PC-9 (cell line): ENCODE data around the gene BMI1. TPM values are rescaled to one million over a fixed set of nuclear protein-coding genes. Genes with fewer than 3 reads are reported as not detected.

Experiments used
- BruUV-seq: library from RNA; stranded (reverse); fragments of 400-500 nt; replicated peaks from 2 replicates; lab custom pipeline; 2021; lab: Mats Ljungman, UMichigan
- CTCF ChIA-PET: fragments of 300-600 bp; sonication (Branson Sonifier 250); formaldehyde crosslinking; loops from one replicate; lab custom pipeline; 2022; ENCODE audit warnings: antibody characterized with exemption; lab: Charles Lee
- POLR2A ChIA-PET: fragments of 300-600 bp; sonication (Branson Sonifier 250); formaldehyde crosslinking; loops from one replicate; lab custom pipeline; 2022; ENCODE audit warnings: antibody characterized with exemption; ENCODE audit not compliant: unreplicated experiment; lab: Charles Lee
- DNase-seq, 2 experiments: peaks; one replicate each; pipeline versions ENCODE4 v3.0.0 to v3.0.0-alpha.2; 2015 to 2022; ENCODE audit warnings: mixed read lengths in 1 of 2
- H2AFZ ChIP-seq: fragments of 200-600 bp; sonication (generic); 2 replicates; pipeline ENCODE4 v1.8.1; 2017; ENCODE audit warnings: antibody characterized with exemption
- H3F3A ChIP-seq: fragments of 200-600 bp; sonication (generic); 2 replicates; pipeline ENCODE4 v1.8.1; 2017; ENCODE audit warnings: antibody characterized with exemption, mild to moderate bottlenecking, low read depth; ENCODE audit not compliant: insufficient read depth
- H3K27ac ChIP-seq: fragments of 200-600 bp; sonication (generic); 2 replicates; pipeline ENCODE4 v1.6.1; 2016; ENCODE audit warnings: mixed run types
- H3K27me3 ChIP-seq: fragments of 200-600 bp; sonication (generic); 2 replicates; pipeline ENCODE4 v1.6.1; 2016; ENCODE audit warnings: low read depth, mixed run types; ENCODE audit not compliant: insufficient read depth
- H3K36me3 ChIP-seq: fragments of 200-600 bp; sonication (generic); 2 replicates; pipeline ENCODE4 v1.6.1; 2016; ENCODE audit warnings: low read depth, mixed run types
- H3K4me1 ChIP-seq: fragments of 200-600 bp; sonication (generic); replicated peaks from 2 replicates; pipeline ENCODE4 v1.6.1; 2016; ENCODE audit warnings: mixed run types; ENCODE audit not compliant: insufficient read depth
- H3K4me2 ChIP-seq: fragments of 200-600 bp; sonication (generic); 2 replicates; pipeline ENCODE4 v1.6.1; 2017; ENCODE audit warnings: mixed run types
- H3K4me3 ChIP-seq: fragments of 200-600 bp; sonication (generic); 2 replicates; pipeline ENCODE4 v1.6.1; 2016; ENCODE audit warnings: mixed run types
- H3K79me2 ChIP-seq: fragments of 200-600 bp; sonication (generic); 2 replicates; pipeline ENCODE4 v1.6.1; 2017; ENCODE audit warnings: low read depth, mixed run types
- H3K9me2 ChIP-seq: fragments of 200-600 bp; sonication (generic); 2 replicates; pipeline ENCODE4 v1.8.1; 2017; ENCODE audit warnings: mild to moderate bottlenecking; ENCODE audit not compliant: insufficient read depth
- H3K9me3 ChIP-seq: fragments of 200-600 bp; sonication (generic); 2 replicates; pipeline ENCODE4 v1.8.1; 2016; ENCODE audit warnings: low read depth; ENCODE audit not compliant: insufficient read depth
- H4K20me1 ChIP-seq: fragments of 200-600 bp; sonication (generic); 2 replicates; pipeline ENCODE4 v1.8.1; 2017; ENCODE audit not compliant: insufficient read depth
- CTCF ChIP-seq: fragments of 200-600 bp; sonication (generic); conservative IDR thresholded peaks from 2 replicates; pipeline ENCODE4 v1.6.1; 2017; ENCODE audit warnings: mixed run types, antibody characterized with exemption, mild to moderate bottlenecking, moderate library complexity
- EZH2 ChIP-seq: fragments of 200-600 bp; sonication (generic); IDR thresholded peaks from 2 replicates; pipeline ENCODE4 v1.8.0; 2017; ENCODE audit warnings: antibody characterized with exemption, low read depth
- intact Hi-C: fragments of 100-400 bp; cut with micrococcal nuclease; formaldehyde crosslinking; loops from one replicate; pipeline ENCODE4 v1.10.0; 2022; ENCODE audit not compliant: unreplicated experiment
- total RNA-seq: library from RNA; stranded (reverse); gene quantifications from 2 replicates; pipeline ENCODE4 v1.2.3, GENCODE V29; 2021

BMI1 gene
- total RNA-seq, 1 experiment from 2014 or later, result 48.4 TPM

- H3K4me1 ChIP-seq, result peaks cover 6% of the 10 kb centered on the region; the same call in 1 of the 2 replicates
- H3K27ac ChIP-seq, result no peak overlapping the region
- H2AFZ ChIP-seq, result no peak overlapping the region
- H3K79me2 ChIP-seq, result no peaks in the 10 kb centered on the region
- BruUV-seq, result no TSS peak
- H3K4me3 ChIP-seq, result no peak overlapping the region
- no peaks in the 10 kb centered on the region for H3K27me3 ChIP-seq
- no peak for TF ChIP-seq EZH2
- TF ChIP-seq CTCF, result no peak
- H3K9me3 ChIP-seq, result no peaks in the 10 kb centered on the region
- ChIA-PET POLR2A (no interaction called here), CTCF (no interaction called here)
- no peaks in the 10 kb centered on the region for H3K9me2 ChIP-seq
- no peak for DNase-seq
- no peaks in the 10 kb centered on the region for H4K20me1 ChIP-seq
- intact Hi-C loops, result loop anchor here (5.0 kb wide), 1 partner anchor 159 kb away; no protein-coding TSS in a partner anchor
- H3K36me3 ChIP-seq, result no peaks in the 10 kb centered on the region
- H3K4me2 ChIP-seq, result no peak overlapping the region
- H3F3A ChIP-seq, result no peaks in the 10 kb centered on the region
Observed at GRCh38 chr10:22343731-22344130, 22.8 kb downstream of the BMI1 start.

GRCh38 chr10:22344249-22344648 lies 23.4 kb downstream of the BMI1 start:
- Histone ChIP-seq H2AFZ (no peak overlapping the region), H3K4me1 (peaks cover 6% of the 10 kb centered on the region; the same call in 1 of the 2 replicates), H3K27me3 (no peaks in the 10 kb centered on the region), H3K79me2 (no peaks in the 10 kb centered on the region), H3K9me3 (no peaks in the 10 kb centered on the region), H3K36me3 (no peaks in the 10 kb centered on the region), H3K27ac (no peak overlapping the region), H3K9me2 (no peaks in the 10 kb centered on the region), H3F3A (no peaks in the 10 kb centered on the region), H3K4me3 (no peak overlapping the region), H3K4me2 (no peak overlapping the region), H4K20me1 (no peaks in the 10 kb centered on the region)
- ChIA-PET POLR2A (no interaction called here), CTCF (no interaction called here)
- TF ChIP-seq CTCF (no peak), EZH2 (no peak)
- DNase-seq, result no peak
- intact Hi-C loops, result loop anchor here (5.0 kb wide), 1 partner anchor 158 kb away; no protein-coding TSS in a partner anchor
- BruUV-seq, result no TSS peak

DNA sequence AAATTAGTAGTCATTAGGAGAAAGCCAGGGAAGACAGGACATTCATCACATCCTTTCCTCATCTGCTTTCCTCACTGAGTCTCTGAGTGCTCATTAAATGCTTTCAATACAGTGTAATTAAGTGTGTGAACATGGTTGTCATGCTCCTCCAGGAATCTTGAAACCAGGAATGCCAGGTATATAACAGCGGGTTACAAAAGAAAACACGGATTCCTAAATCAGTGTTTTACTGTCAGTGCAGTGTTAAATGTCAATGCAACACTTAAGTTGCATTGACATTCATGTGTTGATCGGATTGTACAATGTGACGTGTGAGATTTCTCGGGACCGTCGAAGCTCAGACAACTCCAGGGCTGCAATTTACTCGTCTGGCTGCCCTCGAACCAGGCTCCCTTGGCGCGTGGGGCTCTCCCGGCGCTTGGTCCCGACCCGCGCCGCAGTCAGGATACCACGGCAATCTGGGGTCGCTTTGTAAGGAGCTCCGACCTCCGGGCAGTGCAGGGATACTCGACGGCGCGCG lies 23.9 kb downstream of the BMI1 start:
- H3K4me2 ChIP-seq, result no peak overlapping the region
- DNase-seq, result no peak
- no peak overlapping the region for H3K27ac ChIP-seq
- H3K9me3 ChIP-seq, result no peaks in the 10 kb centered on the region
- H3K4me3 ChIP-seq, result no peak overlapping the region
- no peaks in the 10 kb centered on the region for H4K20me1 ChIP-seq
- H2AFZ ChIP-seq, result no peak overlapping the region
- H3K79me2 ChIP-seq, result no peaks in the 10 kb centered on the region
- no peaks in the 10 kb centered on the region for H3K9me2 ChIP-seq
- no peaks in the 10 kb centered on the region for H3F3A ChIP-seq
- peaks cover 6% of the 10 kb centered on the region; the same call in 1 of the 2 replicates for H3K4me1 ChIP-seq
- no peak for TF ChIP-seq EZH2
- TF ChIP-seq CTCF, result no peak
- intact Hi-C loops, result loop anchor here (5.0 kb wide), 1 partner anchor 157 kb away; no protein-coding TSS in a partner anchor
- no peaks in the 10 kb centered on the region for H3K36me3 ChIP-seq
- H3K27me3 ChIP-seq, result no peaks in the 10 kb centered on the region
- ChIA-PET CTCF (no interaction called here), POLR2A (no interaction called here)
- no TSS peak for BruUV-seq
